Measurements from ENCODE around the gene ITCH.
A peak's percentile ranks its signal among the peaks of the same experiment; 100 is the strongest.
"Not testable (repeated sequence)": the region's sequence is repeated elsewhere in the genome, so short reads cannot be mapped to it uniquely, and the experiment has no call there.

Gene ITCH

DNA sequence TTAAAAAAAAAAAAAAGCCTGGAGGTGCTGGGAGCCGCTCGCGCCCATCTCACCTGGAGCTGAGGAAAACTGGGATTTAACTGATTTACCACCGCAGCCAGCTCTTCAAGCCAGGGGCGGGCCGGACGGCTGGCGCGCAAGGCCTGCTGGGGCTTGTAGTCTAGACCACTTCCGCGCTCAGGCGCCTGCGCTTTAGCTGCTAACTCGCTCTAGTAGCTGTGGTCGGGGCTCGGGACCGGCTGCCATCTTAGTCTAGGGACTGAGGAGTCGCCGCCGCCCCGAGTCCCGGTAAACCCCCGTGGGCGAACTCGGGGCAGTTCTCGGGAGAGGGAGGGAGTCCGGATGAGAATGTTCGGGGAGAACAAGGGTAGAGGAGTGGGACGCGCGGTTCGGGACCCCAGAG lies at the start of gene ITCH:
Gene ITCH (plus strand): TSS at position 212 of the 403 bp plus-strand sequence. CDS start 30,539 bp downstream, outside the sequence.
- DNase-seq (ENCODE audit: low spot score) = peak; percentile 98

DNA sequence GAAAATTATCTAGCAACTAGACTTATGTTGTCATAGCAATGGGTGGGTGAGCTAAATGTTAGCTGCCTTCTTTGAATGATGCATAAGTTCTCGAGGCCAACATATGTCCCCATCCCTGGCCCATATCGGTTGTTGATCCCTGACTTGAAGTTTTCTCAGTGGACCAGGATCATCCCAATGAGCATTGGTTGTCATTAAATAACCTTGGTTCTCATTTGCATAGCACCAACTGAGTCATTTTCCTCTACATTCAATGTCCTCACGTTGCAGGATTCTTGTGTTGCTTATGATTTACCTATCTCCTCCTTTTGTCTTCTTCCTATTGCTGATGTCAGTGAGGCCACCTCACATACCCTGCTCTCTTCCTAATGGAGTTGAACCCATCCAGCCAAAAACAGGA lies 47.8 kb upstream of the ITCH start:
- DNase-seq (ENCODE audit: low spot score) = no peak

DNA sequence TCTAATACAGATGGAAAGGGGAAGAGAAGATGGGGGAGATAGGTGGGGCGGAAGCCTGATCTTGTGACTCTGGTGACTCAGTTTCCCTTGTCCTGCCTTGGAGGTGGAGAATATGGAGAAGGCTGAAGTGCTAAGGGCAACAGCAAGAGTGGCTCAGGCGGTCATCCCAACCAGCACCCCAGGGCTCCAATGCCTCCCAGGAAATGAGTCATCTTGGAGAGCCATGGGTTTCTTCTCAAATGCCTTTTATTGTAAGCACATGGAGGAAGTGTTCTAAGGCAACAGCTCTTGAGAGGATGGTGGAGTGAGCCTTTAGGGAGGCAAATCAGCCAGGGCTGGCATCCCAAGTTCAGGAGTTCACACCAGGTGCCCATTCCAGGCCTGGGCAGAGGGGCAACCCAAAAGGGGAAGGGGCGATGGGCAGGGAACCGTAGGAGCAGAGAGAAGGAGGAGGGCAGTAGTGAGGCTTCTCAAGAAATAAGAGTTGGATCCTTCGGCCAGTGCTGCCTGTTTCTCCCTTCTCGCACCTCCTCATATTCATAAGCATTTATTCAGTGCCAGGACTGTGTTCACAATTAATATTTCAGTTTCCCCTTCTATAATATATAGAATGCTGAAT lies 46.8 kb upstream of the ITCH start:
- no peak for DNase-seq (ENCODE audit: low spot score)

DNA sequence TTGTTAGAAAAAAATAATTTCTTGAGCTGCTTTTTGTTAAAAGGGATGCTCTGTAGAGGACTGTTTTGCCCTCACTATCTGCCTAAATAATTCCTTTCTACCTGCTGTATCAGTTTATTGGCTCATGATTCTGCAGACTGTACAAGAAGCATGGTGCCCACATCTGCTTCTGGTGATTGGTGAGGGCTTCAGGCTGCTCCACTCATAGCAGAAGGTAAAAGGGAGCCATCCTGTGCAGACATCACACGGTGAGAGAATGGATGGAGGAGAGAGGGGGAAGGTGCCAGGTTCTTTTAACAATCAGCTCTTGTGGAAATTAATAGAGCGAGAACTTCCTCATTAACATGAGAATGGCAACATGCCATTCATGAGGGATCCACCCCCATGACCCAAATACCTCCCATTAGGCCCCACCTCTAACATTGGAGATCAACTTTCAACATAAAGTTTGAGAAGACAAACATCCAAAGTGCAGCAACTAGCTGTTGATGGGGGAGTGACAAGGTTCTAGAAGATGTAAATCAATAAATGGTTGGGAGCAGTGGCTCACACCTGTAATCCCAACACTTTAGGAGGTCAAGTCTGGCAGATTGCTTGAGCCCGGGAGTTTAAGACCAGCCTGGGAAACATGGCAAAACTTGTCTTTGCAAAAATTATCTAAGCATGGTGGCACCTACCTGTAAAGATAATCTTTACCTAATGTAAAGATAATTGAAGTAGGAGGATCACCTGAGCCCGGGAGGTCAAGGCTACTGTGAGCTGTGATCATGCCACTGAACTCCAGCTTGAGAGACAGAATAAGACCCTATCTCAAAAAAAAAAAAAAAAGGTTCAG lies 44.2 kb upstream of the ITCH start:
- no peak for DNase-seq (ENCODE audit: low spot score)

DNA sequence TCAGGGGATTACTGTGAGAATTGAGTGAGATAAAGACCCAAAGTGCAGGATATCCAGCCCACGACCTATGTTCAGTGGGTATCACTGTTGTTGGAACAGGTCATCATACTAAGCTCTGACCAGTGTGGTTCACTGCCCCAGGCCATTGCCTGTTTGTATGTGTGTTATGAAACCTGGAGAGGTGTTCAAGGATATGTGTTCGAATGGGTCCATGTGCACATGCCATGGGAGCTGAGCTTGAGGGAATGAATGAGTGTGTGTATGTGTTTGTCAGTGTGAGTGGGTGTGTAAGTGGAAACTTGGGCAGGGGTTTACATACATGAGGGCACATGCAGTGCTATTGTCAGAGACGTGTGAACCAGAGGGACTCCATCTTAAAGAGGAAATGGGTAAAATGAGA lies 42.2 kb upstream of the ITCH start:
- DNase-seq (ENCODE audit: low spot score) = no peak

DNA sequence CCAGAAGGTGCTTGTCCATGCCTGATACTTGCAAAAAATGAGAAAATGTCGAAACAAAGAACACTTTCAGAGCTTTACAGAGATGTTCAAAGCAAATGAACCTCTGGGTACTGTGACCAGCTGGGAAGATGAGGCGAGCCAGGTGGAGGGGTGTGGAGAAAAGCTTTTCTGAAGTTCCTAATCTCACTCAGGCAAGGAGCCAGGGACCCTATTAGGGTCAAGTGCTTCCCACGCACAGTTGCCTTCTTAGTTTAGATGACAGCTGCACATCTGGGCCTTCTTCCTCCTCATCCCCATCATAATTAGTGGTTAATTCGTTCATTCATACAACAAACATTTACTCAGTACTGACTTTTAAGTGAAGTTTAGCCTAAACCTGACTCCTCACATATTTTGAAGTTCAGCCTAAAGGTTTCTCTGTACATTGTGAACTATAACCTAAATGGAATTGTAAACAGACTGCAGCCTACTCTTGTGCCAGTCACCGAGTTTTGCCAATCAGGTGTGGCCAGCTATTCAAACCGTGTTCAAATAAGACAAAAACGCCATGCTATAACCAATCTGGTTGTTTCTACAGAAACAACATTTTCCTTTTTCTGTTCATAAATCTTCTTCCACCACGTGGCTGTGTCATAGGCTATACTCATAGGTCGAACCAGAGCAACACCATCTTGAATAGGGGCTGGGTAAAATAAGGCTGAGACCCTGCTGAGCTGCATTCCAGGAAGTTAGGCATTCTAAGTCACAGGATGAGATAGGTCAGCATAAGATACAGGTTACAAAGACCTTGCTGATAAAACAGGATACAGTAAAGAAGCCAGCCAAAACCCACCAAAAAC lies 40.6 kb upstream of the ITCH start:
- peak; percentile 43 for DNase-seq (ENCODE audit: low spot score)

DNA sequence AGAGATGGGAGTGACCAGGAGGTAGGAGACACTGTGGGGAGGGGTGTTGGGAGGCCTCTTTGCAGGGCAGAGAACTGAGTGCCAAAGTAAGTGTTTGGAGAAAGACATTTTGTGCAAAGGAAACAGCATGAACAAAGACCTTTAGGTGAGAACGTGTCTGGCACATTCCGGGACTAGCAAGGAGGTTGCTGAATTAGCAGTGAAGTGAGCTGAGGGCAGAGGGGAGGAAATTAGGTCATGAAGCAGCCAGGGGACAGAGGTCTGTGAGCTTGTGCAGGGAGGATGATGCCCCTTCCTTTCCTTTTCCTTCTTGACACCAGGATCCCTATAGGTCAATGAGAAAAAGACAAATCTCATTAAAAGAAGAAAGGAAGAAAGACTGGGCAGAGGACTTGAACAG lies 38.5 kb upstream of the ITCH start:
- DNase-seq (ENCODE audit: low spot score) = no peak

DNA sequence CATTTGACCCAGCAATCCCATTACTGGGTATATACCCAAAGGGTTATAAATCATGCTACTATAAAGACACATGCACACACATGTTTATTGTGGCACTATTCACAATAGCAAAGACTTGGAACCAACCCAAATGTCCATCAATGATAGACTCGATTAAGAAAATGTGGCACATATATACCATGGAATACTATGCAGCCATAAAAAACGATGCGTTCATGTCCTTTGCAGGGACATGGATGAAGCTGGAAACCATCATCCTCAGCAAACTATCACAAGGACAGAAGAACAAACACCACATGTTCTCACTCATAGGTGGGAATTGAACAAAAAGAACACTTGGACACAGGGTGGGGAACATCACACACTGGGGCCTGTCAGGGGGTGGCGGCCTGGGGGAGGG lies 34.9 kb upstream of the ITCH start:
- not testable (repeated sequence) for DNase-seq (ENCODE audit: low spot score)

DNA sequence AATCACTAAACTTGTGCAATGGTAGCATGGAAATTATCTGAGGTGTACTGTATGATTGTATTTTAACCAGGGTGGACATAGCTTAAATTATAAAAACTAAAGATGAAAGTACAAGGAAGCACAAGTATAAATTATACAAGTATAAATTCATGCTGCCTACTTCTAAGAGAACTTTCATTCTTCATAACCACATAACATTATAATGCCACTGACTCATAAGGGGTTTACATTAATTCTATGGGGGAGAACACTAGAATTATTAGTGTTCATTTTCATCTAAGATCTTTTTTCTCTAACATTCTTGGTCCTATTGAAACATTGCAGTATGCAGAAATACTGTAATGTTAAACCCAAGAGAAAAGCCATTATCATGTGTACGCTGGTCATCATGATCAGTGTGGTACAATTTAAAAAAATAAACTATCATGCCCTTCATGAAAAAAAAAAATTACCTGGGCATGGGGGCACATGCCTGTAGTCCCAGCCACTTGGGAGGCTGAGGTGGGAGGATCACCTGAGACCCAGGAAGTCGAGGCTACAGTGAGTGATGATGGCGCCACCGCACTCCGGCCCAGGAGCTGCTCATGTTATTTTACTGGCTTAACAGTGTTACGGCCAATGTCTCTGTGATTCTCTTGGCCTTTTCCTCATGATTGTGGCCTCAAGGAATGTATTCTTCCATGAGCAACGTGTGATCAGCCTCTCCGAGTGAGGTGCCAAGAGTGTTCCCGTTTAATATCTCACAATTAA lies 34.0 kb upstream of the ITCH start:
- no peak for DNase-seq (ENCODE audit: low spot score)

DNA sequence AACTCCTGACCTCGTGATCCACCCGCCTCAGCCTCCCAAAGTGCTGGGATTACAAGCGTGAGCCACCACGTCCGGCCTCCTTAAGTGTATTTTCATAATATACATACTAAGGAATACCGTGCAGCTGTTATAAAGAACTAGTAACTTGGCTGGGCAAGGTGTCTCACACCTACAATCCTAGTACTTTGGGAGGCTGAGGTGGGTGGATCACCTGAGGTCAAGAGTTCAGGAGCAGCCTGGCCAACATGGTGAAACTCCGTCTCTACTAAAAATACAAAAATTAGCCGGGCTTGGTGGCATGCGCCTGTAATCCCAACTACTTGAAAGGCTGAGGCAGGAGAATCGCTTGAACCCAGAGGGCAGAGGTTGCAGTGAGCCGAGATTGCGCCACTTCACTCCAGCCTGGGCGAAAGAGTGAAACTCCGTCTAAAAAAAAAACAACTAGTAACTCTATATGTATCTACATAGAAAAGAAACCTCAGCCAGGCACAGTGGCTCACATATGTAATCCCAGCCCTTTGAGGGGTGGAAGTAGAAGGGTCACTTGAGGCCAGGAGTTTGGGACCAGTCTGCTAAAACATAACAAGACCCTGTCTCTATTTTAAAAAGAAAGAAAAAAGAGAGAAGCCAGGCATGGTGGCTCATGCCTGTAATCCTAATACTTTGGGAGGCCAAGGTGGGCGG lies 32.1 kb upstream of the ITCH start:
- not testable (repeated sequence) for DNase-seq (ENCODE audit: low spot score)

DNA sequence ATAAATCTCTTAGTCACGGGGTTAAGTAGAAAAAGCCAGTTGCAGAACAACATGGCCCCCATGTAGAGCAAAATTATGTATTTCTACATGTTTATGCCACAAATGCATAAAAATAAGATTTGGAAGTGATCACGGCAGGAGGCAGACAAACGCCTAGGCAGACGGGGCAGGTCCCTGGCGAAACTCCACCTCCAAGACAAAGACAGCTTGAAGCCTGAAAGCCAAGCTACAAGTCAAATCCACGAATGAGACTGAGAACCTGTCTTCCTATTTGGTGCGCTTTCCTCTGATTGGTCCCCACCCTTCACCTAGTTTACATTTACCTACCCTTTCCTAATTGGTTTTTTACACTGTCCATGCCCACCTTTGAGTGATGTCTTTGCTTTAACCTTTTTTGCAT lies 31.2 kb upstream of the ITCH start:
- no peak for DNase-seq (ENCODE audit: low spot score)

DNA sequence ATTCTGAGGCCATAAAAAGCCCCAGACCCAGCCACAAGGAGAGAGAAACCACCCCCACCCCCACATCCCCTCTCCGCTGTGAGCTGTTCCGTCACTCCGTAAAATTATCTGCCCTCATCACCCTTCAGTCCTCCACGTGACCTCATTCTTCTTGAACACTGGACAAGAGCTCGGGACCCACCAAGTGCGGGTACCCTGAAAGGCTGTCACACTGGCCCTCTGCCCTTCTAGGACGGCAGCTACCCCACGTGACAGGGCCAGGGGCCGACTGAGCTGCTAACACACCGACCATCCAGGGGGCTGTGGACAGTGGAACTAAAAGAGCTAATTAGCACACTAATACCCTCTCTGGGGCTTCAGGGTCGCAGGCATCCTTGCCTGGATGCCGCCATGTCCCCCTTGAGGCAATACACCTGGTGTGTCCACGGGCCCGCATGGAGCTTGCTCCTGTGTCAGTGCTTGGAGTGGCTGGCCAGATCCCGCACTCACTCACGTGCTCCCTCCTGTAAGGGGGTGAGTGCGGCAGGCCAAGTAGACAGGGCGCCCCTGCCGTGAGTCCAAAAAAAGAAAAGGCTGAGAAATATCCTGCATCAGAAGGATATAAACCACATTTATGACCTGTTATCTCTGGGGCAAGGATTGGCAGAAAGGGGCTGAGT lies 30.7 kb upstream of the ITCH start:
- DNase-seq (ENCODE audit: low spot score) = no peak

DNA sequence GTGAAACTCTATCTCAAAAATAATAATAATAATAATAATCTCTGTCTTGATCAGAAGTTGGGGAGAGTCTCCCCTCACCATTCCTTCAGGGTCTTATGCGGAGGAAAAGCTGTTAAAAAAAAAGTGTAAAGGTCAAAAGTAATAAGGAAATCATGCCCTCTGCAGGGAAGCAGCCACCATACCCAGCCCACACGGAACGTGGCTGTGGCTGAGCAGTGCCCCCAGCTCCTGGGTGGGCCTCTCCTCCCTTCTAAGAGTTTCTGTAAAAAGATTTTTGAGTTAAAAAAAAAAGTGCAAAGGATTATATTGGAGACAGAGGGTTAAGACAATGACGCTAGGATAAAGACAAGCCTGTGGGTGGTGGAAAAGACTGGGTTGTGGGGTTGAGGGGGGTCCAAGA lies 29.3 kb upstream of the ITCH start:
- DNase-seq (ENCODE audit: low spot score) = no peak

DNA sequence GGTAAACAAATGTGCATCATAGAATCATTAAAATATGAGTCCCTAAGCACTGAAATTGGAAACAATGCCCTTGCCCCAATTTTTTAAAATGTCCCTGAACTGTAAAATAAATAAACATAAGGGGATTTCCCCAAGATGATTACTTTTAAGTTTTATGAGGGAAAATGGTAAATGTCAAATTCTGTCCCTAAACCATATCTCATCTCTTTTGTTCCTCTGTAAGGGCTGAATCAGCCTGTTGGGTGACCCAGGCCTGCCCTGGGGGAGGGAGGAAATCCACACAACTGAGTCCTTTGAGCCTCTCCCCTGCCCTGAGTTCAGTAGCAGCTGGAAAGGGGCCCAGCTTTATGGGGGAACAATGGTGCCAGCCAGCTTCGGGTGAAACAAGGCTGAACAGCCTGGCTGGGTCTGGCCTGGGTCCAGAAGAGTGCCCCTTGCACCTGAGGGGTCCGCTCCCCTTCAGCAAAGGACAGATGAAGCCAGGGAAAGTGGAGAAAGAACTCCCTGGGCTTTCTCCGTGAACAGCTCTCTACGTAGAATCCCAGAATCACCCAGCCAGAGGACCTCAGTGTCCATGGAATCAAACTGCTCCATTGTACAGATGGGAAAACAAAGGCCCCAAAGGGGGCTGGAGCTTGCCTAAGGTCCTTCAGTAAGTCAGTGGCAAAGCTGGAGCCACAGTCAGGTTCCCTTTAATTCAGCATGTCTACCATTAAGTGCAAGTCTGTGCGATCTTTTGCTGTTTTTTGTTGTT lies 28.2 kb upstream of the ITCH start:
- DNase-seq (ENCODE audit: low spot score) = no peak

DNA sequence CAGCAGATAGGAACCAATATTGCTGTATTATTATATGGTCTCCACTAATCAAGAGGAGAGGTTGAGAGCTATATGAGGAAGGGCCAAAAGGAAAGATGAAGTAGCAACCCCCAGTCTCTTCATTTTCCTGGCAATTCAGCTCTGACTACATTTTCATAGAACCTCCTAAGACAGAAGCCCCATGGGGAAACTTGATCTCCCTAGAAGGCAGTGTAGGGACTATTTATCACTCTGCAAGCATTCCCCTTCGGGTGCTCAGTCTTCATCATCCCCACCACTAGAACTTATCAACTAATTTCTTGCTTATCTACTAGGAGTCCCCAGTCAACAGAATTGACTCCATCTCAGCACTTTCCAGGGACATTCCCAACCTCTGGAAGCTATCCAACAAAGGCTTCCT lies 25.5 kb upstream of the ITCH start:
- no peak for DNase-seq (ENCODE audit: low spot score)

DNA sequence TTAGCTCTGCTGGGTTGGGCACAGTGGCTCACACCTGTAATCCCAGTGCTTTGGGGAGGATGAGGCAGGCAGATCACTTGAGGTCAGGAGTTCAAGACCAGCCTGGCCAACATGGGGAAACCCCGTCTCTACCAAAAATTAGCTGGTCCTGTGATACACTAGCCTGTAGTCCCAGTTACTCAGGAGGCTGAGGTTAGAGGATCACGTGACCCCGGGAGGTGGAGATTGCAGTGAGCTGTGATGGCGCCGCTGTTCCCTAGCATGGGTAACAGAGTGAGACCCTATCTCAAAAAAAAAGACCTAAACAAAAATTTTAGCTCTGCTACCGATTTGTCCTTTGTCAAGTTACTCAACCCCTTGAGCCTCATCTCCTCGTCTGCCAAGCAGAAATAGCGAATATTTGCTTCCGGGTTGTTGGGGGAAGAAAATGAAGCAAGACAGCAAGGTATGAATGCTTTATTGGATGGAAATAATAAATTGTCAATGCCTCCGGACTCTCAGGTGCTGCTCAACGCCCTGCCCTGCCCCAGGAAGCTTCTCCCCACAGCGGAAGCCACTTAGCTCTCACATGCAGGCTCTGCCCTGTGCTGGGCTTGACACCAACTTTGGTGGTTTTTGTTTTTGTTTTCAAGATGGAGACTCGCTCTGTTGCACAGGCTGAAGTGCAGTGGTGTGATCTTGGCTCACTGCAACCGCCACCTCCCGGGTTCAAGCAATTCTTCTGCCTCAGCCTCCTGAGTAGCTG lies 24.9 kb upstream of the ITCH start:
- DNase-seq (ENCODE audit: low spot score) = no peak

DNA sequence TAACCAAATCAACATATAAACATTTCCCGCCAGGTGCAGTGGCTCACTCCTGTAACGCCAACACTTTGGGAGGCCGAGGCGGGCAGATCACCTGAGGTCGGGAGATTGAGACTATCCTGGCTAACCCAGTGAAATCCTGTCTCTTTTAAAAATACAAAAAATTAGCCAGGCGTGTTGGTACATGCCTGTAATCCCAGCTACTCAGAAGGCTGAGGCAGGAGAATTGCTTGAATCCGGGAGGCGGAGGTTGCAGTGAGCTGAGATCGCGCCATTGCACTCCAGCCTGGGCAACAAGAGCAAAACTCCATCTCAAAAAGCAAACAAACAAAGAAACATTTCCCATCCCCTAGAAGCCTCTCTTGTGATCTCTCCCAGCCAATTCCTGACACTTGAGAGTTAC lies 22.3 kb upstream of the ITCH start:
- not testable (repeated sequence) for DNase-seq (ENCODE audit: low spot score)

DNA sequence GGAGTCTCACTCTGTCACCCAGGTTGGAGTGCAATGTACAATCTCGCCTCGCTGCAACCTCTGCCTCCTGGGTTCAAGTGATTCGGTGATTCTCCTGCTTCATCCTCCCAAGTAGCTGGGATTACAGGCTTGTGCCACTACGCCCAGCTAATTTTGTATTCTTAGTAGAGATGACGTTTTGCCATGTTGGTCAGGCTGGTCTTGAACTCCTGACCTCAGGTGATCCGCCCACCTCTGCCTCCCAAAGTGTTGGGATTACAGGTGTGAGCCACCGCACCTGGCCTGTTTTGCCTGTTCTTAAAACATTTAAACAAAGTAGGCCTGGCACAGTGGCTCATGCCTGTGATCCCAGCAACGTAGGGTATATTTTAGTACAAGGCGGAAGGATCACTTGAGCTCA lies 21.9 kb upstream of the ITCH start:
- DNase-seq (ENCODE audit: low spot score) = not testable (repeated sequence)

DNA sequence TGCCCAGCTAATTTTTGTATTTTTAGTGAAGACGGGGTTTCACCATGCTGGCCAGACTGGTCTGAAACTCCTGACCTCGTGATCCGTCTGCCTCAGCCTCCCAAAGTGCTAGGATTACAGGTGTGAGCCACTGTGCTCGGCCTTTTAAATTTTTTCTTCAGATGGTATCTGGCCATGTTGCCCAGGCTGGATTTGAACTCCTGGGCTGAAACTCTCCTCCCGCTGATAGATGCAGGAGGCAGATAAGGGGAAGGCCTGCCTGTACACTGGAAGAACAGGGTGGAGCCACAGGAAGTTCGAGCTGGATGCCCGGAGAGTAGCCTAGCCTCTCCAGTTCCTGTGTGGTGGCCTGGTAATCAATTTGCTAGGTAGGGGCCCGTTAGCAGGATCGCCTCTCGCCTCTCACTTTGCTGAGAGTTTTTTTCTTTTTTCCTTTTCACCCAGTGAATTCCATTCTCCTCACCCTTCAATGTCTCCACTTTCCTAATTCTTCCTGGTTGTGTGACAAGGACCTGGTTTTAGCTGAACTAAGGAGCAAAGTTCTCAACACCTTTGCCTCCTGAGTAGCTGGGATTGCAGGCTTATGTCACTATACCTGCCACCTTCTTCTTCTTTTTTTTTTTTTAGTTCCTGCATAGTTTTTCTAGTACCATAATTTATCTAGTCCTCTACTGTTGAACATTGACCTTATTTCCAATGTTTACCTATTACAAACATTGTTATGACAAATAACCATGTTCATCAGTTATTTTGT lies 19.4 kb upstream of the ITCH start:
- no peak for DNase-seq (ENCODE audit: low spot score)

Measured in D341Med (cell line).